Vagina (tissue), 2 donors: ENCODE results near the gene CTSW. TPM values are rescaled to one million over a fixed set of nuclear protein-coding genes. Genes with fewer than 3 reads are reported as not detected.

Experiments
- DNase-seq, 2 donors: peaks; one replicate each; pipeline ENCODE4 v3.0.0-alpha.2; 2017; ENCODE audit errors: extremely low spot score in 2 of 2
- H3K27ac ChIP-seq: fragments of 200-600 bp; sonication (generic); one replicate; pipeline ENCODE4 v1.5.1; 2019
- H3K27me3 ChIP-seq: fragments of 200-600 bp; sonication (generic); one replicate; pipeline ENCODE4 v1.5.1; 2019
- H3K36me3 ChIP-seq, 2 donors: fragments of 200-600 bp; sonication (generic); one replicate each; pipeline ENCODE4 v1.5.1; 2017 to 2019
- H3K4me1 ChIP-seq: fragments of 200-600 bp; sonication (generic); one replicate; pipeline ENCODE4 v1.5.1; 2019
- H3K4me3 ChIP-seq, 2 donors: fragments of 200-600 bp; sonication (generic); 1 replicate in 1 of 2; 2 replicates in 1 of 2; pipeline ENCODE4 v1.5.1; 2016 to 2019
- H3K9me3 ChIP-seq: fragments of 200-600 bp; sonication (generic); one replicate; pipeline ENCODE4 v1.5.1; 2019
- POLR2A ChIP-seq, 2 donors: fragments of 450-650 bp; IDR thresholded peaks; one replicate each; pipeline ENCODE4 v1.6.1; 2017; ENCODE audit warnings: antibody characterized with exemption in 2 of 2, mild to moderate bottlenecking in 2 of 2, moderate library complexity in 2 of 2
- POLR2AphosphoS5 ChIP-seq, 2 donors: sonication (generic); formaldehyde crosslinking; IDR thresholded peaks; one replicate each; pipeline ENCODE4 v1.9.0; 2017; ENCODE audit warnings: antibody characterized with exemption in 2 of 2, mild to moderate bottlenecking in 2 of 2, low read depth in 1 of 2; ENCODE audit not compliant: insufficient read depth in 1 of 2
- intact Hi-C: fragments of 100-400 bp; cut with DNase I; formaldehyde crosslinking; loops from one replicate; pipeline ENCODE4 v1.15.1; 2023
- total RNA-seq: library from RNA; depleted of rRNA; stranded (reverse); fragments of >200 nt; gene quantifications from one replicate; pipeline ENCODE4 v1.2.3, GENCODE V29; 2016
- TF ChIP-seq, protein P1 (sequence below), 3 experiments: fragments of 450-650 bp in 2 of 3; fragments of 200-600 bp in 1 of 3; sonication (generic) in 1 of 3; IDR thresholded peaks; one replicate each; pipeline ENCODE4 v1.5.1; 2017 to 2019; ENCODE audit warnings: antibody characterized with exemption in 3 of 3, mild to moderate bottlenecking in 2 of 3, moderate library complexity in 2 of 3

CTSW gene
- total RNA-seq, 1 donor from 2014 or later = 0.74 TPM

DNA sequence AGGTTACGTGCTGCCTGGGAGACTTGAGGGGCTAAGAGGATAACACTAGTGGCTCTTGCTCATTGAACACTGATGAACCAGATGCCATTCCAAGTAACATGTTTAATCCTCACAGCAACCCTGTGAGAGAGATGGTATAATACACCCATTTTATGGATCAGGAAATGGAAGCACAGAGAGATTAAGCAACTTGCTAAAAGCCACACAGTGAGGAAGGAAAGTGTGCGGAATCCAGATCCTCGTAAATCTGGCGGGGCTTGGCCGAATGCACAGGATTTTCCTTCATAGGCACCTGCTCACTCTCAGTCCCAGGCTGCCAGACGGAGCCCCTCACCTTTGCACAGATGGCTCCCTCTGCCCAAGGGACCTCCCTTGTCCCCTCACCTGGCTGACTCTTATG, 28.2 kb downstream of the CTSW start:
- Histone ChIP-seq H3K4me1 (peaks cover 19% of the 10 kb centered on the region), H3K36me3 (no peaks in the 10 kb centered on the region), H3K4me3 (no peak overlapping the region), H3K27me3 (no peaks in the 10 kb centered on the region), H3K9me3 (no peaks in the 10 kb centered on the region), H3K27ac (no peak overlapping the region)
- no peak for TF ChIP-seq POLR2AphosphoS5 (IDR thresholded peaks at IDR 0.05; ENCODE audit: insufficient read depth in 1 of 2, low read depth in 1 of 2)
- TF ChIP-seq, protein P1, sequence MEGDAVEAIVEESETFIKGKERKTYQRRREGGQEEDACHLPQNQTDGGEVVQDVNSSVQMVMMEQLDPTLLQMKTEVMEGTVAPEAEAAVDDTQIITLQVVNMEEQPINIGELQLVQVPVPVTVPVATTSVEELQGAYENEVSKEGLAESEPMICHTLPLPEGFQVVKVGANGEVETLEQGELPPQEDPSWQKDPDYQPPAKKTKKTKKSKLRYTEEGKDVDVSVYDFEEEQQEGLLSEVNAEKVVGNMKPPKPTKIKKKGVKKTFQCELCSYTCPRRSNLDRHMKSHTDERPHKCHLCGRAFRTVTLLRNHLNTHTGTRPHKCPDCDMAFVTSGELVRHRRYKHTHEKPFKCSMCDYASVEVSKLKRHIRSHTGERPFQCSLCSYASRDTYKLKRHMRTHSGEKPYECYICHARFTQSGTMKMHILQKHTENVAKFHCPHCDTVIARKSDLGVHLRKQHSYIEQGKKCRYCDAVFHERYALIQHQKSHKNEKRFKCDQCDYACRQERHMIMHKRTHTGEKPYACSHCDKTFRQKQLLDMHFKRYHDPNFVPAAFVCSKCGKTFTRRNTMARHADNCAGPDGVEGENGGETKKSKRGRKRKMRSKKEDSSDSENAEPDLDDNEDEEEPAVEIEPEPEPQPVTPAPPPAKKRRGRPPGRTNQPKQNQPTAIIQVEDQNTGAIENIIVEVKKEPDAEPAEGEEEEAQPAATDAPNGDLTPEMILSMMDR (IDR thresholded peaks at IDR 0.05) = no peak
- TF ChIP-seq POLR2A (IDR thresholded peaks at IDR 0.05) = no peak
- intact Hi-C loops = no loop called here
- DNase-seq = no peak

DNA sequence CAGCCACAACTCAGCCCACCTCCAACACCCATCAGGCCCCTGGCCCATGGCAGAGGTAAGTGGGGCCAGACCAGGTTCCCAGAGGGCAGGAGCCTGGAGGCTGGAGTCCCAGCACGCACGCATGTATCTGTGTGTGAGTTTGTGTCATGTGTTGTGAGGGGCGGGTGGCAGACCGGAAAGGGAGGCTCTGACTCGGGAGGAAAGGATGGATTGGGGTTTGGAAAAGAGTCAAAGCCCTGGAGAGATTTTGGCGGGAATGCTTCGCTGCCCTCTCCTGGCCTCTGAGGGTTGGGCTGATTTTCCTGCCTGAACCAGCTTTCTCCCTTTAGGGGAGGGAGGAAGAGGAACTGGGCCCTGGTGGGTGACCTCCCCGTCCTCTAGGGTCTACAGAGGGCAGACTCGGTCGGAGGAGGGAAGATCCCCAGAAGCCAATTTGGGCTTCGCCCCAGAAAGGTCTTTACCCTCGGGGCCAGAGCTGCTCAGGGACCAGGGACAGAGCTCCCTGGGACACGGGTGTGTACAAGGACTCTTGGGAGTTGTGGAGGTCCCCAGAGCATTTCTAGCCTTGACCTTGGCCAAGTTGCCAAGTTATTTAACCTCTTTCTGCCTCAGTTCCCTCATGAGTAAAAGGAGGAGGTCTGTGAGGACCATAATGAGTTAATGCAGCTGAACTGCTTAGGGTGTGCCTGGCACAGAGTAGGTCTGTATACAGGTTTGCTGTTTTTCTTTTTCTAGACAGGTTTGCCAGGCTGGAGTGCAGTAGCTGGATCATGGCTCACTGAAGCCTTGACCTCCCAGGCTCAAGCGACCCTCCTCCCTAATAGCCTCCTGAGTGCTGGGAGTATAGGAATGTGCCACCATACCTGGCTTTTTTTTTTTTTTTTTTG, 32.3 kb downstream of the CTSW start:
- H3K27ac ChIP-seq = peak overlapping the region; percentile 76
- no peaks in the 10 kb centered on the region for H3K27me3 ChIP-seq
- H3K4me1 ChIP-seq = peaks cover 52% of the 10 kb centered on the region
- no peaks in the 10 kb centered on the region for H3K36me3 ChIP-seq
- no peak overlapping the region for H3K4me3 ChIP-seq
- intact Hi-C loops = no loop called here
- H3K9me3 ChIP-seq = no peaks in the 10 kb centered on the region
- TF ChIP-seq POLR2A (IDR thresholded peaks at IDR 0.05) (no peak), POLR2AphosphoS5 (IDR thresholded peaks at IDR 0.05; ENCODE audit: insufficient read depth in 1 of 2, low read depth in 1 of 2) (peak; percentile 52 to 82)
- no peak for DNase-seq

DNA sequence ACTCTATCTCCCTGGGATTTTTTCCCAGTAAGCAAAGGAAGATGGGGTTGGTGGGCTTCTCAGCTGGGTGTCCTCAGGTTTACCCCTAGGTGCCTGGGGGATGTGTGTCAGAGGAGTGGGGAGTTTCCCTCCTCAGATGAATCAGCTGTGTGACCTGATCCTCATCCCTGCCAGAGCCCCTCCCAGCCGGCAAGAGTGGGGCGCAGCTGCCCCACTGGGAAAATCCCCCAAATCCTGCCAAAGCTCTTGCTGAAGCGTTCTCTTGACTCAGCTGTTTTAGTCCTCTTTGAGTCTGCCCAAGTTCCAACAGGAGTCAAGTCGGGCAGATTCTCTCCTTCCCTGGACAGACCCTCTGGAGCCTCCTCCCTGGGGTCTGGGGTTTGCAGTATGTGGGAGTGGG, 33.2 kb downstream of the CTSW start:
- peaks cover 61% of the 10 kb centered on the region for H3K4me1 ChIP-seq
- intact Hi-C loops = no loop called here
- TF ChIP-seq POLR2AphosphoS5 (IDR thresholded peaks at IDR 0.05; ENCODE audit: insufficient read depth in 1 of 2, low read depth in 1 of 2) (no peak), POLR2A (IDR thresholded peaks at IDR 0.05) (no peak)
- TF ChIP-seq, protein P1 (IDR thresholded peaks at IDR 0.05) = no peak
- no peaks in the 10 kb centered on the region for H3K27me3 ChIP-seq
- H3K36me3 ChIP-seq = no peaks in the 10 kb centered on the region
- H3K9me3 ChIP-seq = no peaks in the 10 kb centered on the region
- no peak overlapping the region for H3K4me3 ChIP-seq
- peak overlapping the region; percentile 76 for H3K27ac ChIP-seq
- no peak for DNase-seq

DNA sequence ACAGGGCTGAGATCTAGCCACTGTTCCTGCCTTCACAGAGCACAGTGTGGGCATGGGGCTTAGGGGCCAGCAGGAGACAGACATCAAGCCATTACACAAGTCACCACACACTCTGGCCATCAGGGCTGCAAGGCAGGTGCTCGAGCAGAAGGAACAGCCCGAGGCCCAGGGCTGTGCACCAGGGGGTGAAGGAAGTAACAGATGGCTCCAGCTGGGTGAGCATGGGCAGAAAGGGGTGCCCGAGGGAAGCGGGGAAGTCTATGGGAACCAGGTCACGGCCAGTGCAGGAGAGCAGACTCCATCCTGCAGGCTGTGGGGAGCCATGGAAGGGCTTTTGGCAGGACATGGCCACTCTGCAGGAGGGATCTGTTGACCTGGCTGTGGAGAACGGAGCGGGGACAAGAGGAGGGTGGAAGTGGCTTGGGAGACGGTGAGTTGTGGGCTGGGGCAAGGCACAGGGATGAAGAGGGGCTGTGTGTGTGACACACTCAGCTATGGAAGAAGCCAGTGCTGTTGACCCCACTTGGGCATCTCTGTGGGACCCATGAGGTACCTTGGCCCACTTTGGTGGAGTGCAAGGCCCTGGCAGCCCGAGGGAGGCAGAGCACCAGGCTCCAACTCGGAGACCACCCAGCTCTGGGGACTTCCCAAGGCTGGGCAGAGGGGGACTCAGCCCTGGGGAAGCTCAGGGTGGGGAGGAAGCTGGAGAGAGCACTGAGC, 35.6 kb downstream of the CTSW start:
- Histone ChIP-seq H3K9me3 (no peaks in the 10 kb centered on the region), H3K36me3 (no peaks in the 10 kb centered on the region), H3K27ac (peak overlapping the region; percentile 93), H3K27me3 (no peaks in the 10 kb centered on the region), H3K4me1 (peaks cover 73% of the 10 kb centered on the region), H3K4me3 (peak overlapping the region; percentile 13 to 26)
- intact Hi-C loops = loop anchor here (5.0 kb wide), 1 partner anchor 33 kb away; no protein-coding TSS in a partner anchor
- no peak for DNase-seq
- TF ChIP-seq, protein P1 (IDR thresholded peaks at IDR 0.05) = no peak
- TF ChIP-seq POLR2A (IDR thresholded peaks at IDR 0.05) = no peak
- TF ChIP-seq POLR2AphosphoS5 (IDR thresholded peaks at IDR 0.05; ENCODE audit: insufficient read depth in 1 of 2, low read depth in 1 of 2) = no peak

DNA sequence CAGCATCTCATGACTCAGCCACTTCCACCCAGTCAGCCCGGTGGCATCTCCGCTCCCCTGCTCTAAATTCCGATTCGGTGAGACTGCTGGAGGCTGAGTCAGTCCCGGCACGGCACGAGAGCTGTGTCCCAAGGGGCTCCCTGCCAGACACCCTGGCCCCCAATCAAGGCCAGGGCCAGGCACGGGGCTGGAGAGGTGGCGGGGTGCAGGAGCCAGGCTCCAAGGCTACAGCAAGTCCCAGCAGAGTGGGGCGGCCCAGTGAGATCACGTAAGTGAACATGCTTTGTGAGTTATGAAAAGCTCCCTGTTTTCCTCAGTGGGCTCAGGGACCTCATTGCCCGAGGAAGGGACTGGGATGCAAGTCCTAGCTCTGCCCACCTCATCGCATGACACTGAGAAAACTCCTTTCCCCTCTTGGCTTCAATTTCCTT, 36.2 kb downstream of the CTSW start:
- TF ChIP-seq, protein P1 (IDR thresholded peaks at IDR 0.05) = no peak
- TF ChIP-seq POLR2AphosphoS5 (IDR thresholded peaks at IDR 0.05; ENCODE audit: insufficient read depth in 1 of 2, low read depth in 1 of 2) (peak; percentile 94 to 95), POLR2A (IDR thresholded peaks at IDR 0.05) (peak in 1 of 2 donors; percentile 21)
- Histone ChIP-seq H3K4me1 (peaks cover 78% of the 10 kb centered on the region), H3K4me3 (peak overlapping the region; percentile 13 to 26), H3K9me3 (no peaks in the 10 kb centered on the region), H3K27ac (peak overlapping the region; percentile 93), H3K36me3 (no peaks in the 10 kb centered on the region), H3K27me3 (no peaks in the 10 kb centered on the region)
- peak in 1 of 2 donors; percentile 98 for DNase-seq
- intact Hi-C loops = loop anchor here (5.0 kb wide), 1 partner anchor 34 kb away; no protein-coding TSS in a partner anchor
